Measurements from ENCODE around the gene BICDL1.

Gene BICDL1

GRCh38 chr12:120125792-120126634, 137.0 kb downstream of the BICDL1 start:
- no peak for DNase-seq (ENCODE audit: low read depth)

GRCh38 chr12:120126635-120127005, 137.6 kb downstream of the BICDL1 start:
- no peak for DNase-seq (ENCODE audit: low read depth)

GRCh38 chr12:120130011-120130410, 141.0 kb downstream of the BICDL1 start:
- DNase-seq (ENCODE audit: low read depth) = no peak

- DNase-seq (ENCODE audit: low read depth) = no peak
These were observed 142.1 kb downstream of the BICDL1 start for GRCh38 chr12:120131116-120131515.

GRCh38 chr12:120132054-120132836, 143.2 kb downstream of the BICDL1 start:
- no peak for DNase-seq (ENCODE audit: low read depth)

GRCh38 chr12:120132863-120133385, 143.9 kb downstream of the BICDL1 start:
- no peak for DNase-seq (ENCODE audit: low read depth)

- no peak for DNase-seq (ENCODE audit: low read depth)
These were observed 145.4 kb downstream of the BICDL1 start for GRCh38 chr12:120134307-120134980.

GRCh38 chr12:120136093-120136770, 147.2 kb downstream of the BICDL1 start:
- DNase-seq (ENCODE audit: low read depth) = no peak

- no peak for DNase-seq (ENCODE audit: low read depth)
These were observed 148.8 kb downstream of the BICDL1 start for GRCh38 chr12:120137833-120138232.

GRCh38 chr12:120138366-120138765, 149.3 kb downstream of the BICDL1 start:
- no peak for DNase-seq (ENCODE audit: low read depth)

GRCh38 chr12:120139958-120140357, 150.9 kb downstream of the BICDL1 start:
- DNase-seq (ENCODE audit: low read depth) = no peak

GRCh38 chr12:120140603-120141002, 151.6 kb downstream of the BICDL1 start:
- no peak for DNase-seq (ENCODE audit: low read depth)

- no peak for DNase-seq (ENCODE audit: low read depth)
These were observed 152.3 kb downstream of the BICDL1 start for GRCh38 chr12:120141336-120141735.

GRCh38 chr12:120142231-120142877, 153.3 kb downstream of the BICDL1 start:
- no peak for DNase-seq (ENCODE audit: low read depth)

Data from stimulated activated CD8-positive, alpha-beta memory T cell treated with anti-CD3 and anti-CD28 coated beads, Interleukin-12 subunit alpha, Interleukin-12 subunit beta, amount 100 ng/mL, for 4 hours (primary cell).